SK-N-SH (cell line): ENCODE results near the gene RASSF8. TPM values are rescaled to one million over a fixed set of nuclear protein-coding genes. Genes with fewer than 3 reads are reported as not detected.

ENCODE experiments used
- CTCF ChIA-PET: fragments of 300-600, 350-600 bp; formaldehyde crosslinking; extraction: SDS; loops from one replicate; lab custom pipeline; 2021; lab: Yijun Ruan, JAX
- POLR2A ChIA-PET: fragments of 350-600 bp; sonication (Branson Sonifier 250); formaldehyde crosslinking; extraction: SDS; loops from one replicate; lab custom pipeline; 2020; ENCODE audit warnings: antibody characterized with exemption, inconsistent platforms; lab: Yijun Ruan, JAX
- DNase-seq: peaks from one replicate; pipeline ENCODE4 v3.0.0; 2012
- H2AFZ ChIP-seq: fragments of 200-600 bp; sonication (generic); 2 replicates; pipeline ENCODE4 v1.8.1; 2016; ENCODE audit warnings: antibody characterized with exemption, mild to moderate bottlenecking, low read depth
- H3F3A ChIP-seq: fragments of 200-600 bp; sonication (generic); replicated peaks from 2 replicates; pipeline ENCODE3; 2016; ENCODE audit warnings: antibody characterized with exemption, mild to moderate bottlenecking; ENCODE audit not compliant: insufficient read depth
- H3K27ac ChIP-seq, 2 experiments: fragments of 200-500 bp in 1 of 2; fragments of 200-600 bp in 1 of 2; sonication (Bioruptor generic) in 1 of 2; sonication (generic), shearing (Covaris generic) in 1 of 2; 2 replicates each; pipeline versions ENCODE4 v1.5.1 to v1.6.1; 2014 to 2016; ENCODE audit warnings: low read depth in 2 of 2, inconsistent platforms in 1 of 2, low read length in 1 of 2, mild to moderate bottlenecking in 1 of 2, mixed read lengths in 1 of 2
- H3K27me3 ChIP-seq: fragments of 200-600 bp; sonication (generic), shearing (Covaris generic); 2 replicates; pipeline ENCODE4 v1.6.1; 2016; ENCODE audit warnings: mixed run types; ENCODE audit not compliant: insufficient read depth
- H3K36me3 ChIP-seq, 2 experiments: fragments of 200-500 bp in 1 of 2; fragments of 200-600 bp in 1 of 2; sonication (Bioruptor generic) in 1 of 2; sonication (generic) in 1 of 2; replicated peaks in 1 of 2; 2 replicates each; pipeline versions ENCODE3 to v1.5.1; 2014 to 2016; ENCODE audit warnings: low read length in 1 of 2, mild to moderate bottlenecking in 1 of 2; ENCODE audit not compliant: insufficient read depth in 2 of 2, control insufficient read depth in 1 of 2
- H3K4me1 ChIP-seq, 2 experiments: fragments of 200-500 bp in 1 of 2; fragments of 200-600 bp in 1 of 2; sonication (Bioruptor generic) in 1 of 2; sonication (generic), shearing (Covaris generic) in 1 of 2; 2 replicates each; pipeline versions ENCODE4 v1.5.1 to v1.6.1; 2014 to 2016; ENCODE audit warnings: low read depth in 1 of 2, low read length in 1 of 2, mixed run types in 1 of 2; ENCODE audit not compliant: insufficient read depth in 2 of 2, control insufficient read depth in 1 of 2
- H3K4me2 ChIP-seq: fragments of 200-600 bp; sonication (generic), shearing (Covaris generic); 2 replicates; pipeline ENCODE4 v1.6.1; 2017; ENCODE audit warnings: mixed run types
- H3K4me3 ChIP-seq, 2 experiments: fragments of 200-500 bp in 1 of 2; fragments of 200-600 bp in 1 of 2; sonication (Bioruptor generic) in 1 of 2; sonication (generic), shearing (Covaris generic) in 1 of 2; 2 replicates each; pipeline versions ENCODE4 v1.5.1 to v1.8.1; 2014 to 2016; ENCODE audit warnings: low read depth in 2 of 2, inconsistent platforms in 1 of 2, low read length in 1 of 2, mild to moderate bottlenecking in 1 of 2, mixed read lengths in 1 of 2, moderate library complexity in 1 of 2
- H3K79me2 ChIP-seq: fragments of 200-600 bp; sonication (generic); 2 replicates; pipeline ENCODE4 v1.8.1; 2017; ENCODE audit warnings: mild to moderate bottlenecking; ENCODE audit not compliant: insufficient read depth
- H3K9ac ChIP-seq: fragments of 200-600 bp; sonication (generic); 2 replicates; pipeline ENCODE4 v1.6.1; 2017; ENCODE audit warnings: mixed run types
- H3K9me2 ChIP-seq: fragments of 200-600 bp; sonication (generic); 2 replicates; pipeline ENCODE4 v1.6.1; 2017; ENCODE audit warnings: mixed run types
- H3K9me3 ChIP-seq: fragments of 200-600 bp; sonication (generic); 2 replicates; pipeline ENCODE4 v1.6.1; 2017; ENCODE audit warnings: mixed run types, mild to moderate bottlenecking, moderate library complexity
- H4K20me1 ChIP-seq: fragments of 200-600 bp; sonication (generic); 2 replicates; pipeline ENCODE4 v1.6.1; 2017; ENCODE audit warnings: mild to moderate bottlenecking, mixed run types; ENCODE audit not compliant: insufficient read depth
- CHD2 ChIP-seq: fragments of 150-350 bp; IDR thresholded peaks from 2 replicates; pipeline ENCODE4 v1.6.1; 2018; ENCODE audit warnings: low read length; ENCODE audit not compliant: partially characterized antibody
- CTCF ChIP-seq: fragments of 200-600 bp; sonication (generic); IDR thresholded peaks from 2 replicates; pipeline ENCODE4 v1.6.1; 2017; ENCODE audit warnings: antibody characterized with exemption, mild to moderate bottlenecking, moderate library complexity
- EP300 ChIP-seq, 2 experiments: IDR thresholded peaks; 2 replicates each; pipeline versions ENCODE4 v1.4.0 to v1.6.1; 2012; ENCODE audit warnings: borderline replicate concordance in 1 of 2, low read depth in 1 of 2, low read length in 1 of 2
- MAX ChIP-seq: IDR thresholded peaks from 2 replicates; pipeline ENCODE4 v1.4.0; 2012; ENCODE audit warnings: low read depth
- MEF2A ChIP-seq: IDR thresholded peaks from 2 replicates; pipeline ENCODE4 v1.4.0; 2012; ENCODE audit warnings: low read depth, borderline replicate concordance
- NFIC ChIP-seq: IDR thresholded peaks from 2 replicates; pipeline ENCODE4 v1.4.0; 2012; ENCODE audit warnings: borderline replicate concordance
- NRF1 ChIP-seq: IDR thresholded peaks from 2 replicates; pipeline ENCODE4 v1.6.1; 2012; ENCODE audit warnings: low read depth, mild to moderate bottlenecking, low read length
- PBX3 ChIP-seq: IDR thresholded peaks from 2 replicates; pipeline ENCODE4; 2012
- RAD21 ChIP-seq: IDR thresholded peaks from 2 replicates; pipeline ENCODE4 v1.6.1; 2012; ENCODE audit warnings: mild to moderate bottlenecking, low read length
- RCOR1 ChIP-seq: fragments of 150-350 bp; IDR thresholded peaks from 2 replicates; pipeline ENCODE4 v1.6.1; 2017; ENCODE audit warnings: antibody characterized with exemption, low read length
- REST ChIP-seq: IDR thresholded peaks from 2 replicates; pipeline ENCODE4 v1.6.1; 2012; ENCODE audit warnings: mild to moderate bottlenecking, low read depth, low read length, moderate library complexity
- RFX5 ChIP-seq: IDR thresholded peaks from 2 replicates; pipeline ENCODE4 v1.6.1; 2012; ENCODE audit warnings: mild to moderate bottlenecking, improper control_type of control experiment, low read length
- SIN3A ChIP-seq: IDR thresholded peaks from 2 replicates; pipeline ENCODE4 v1.6.1; 2012; ENCODE audit warnings: low read depth, mild to moderate bottlenecking, low read length, moderate library complexity, borderline replicate concordance
- SMC3 ChIP-seq: IDR thresholded peaks from 2 replicates; pipeline ENCODE4 v1.6.1; 2012; ENCODE audit warnings: low read depth, low read length, improper control_type of control experiment
- WGBS: methylation state at CpG from one replicate; pipeline ENCODE4 v1.1.6; 2017; ENCODE audit warnings: low lambda C conversion rate; 5-methylcytosine and 5-hydroxymethylcytosine counted together
- polyA plus RNA-seq, 3 experiments: library from polyadenylated mRNA; depleted of rRNA; stranded (reverse); fragments of >200 nt; gene quantifications; 2 replicates each; pipeline ENCODE4 v1.2.3, GENCODE V29; 2012

The RASSF8 gene
- polyA plus RNA-seq, 1 of the 3 experiments (the other 2 are of a cell fraction): 15.3 TPM

- Histone ChIP-seq H3K79me2 (peaks cover 22% of the 10 kb centered on the region), H3K9me2 (no peaks in the 10 kb centered on the region), H3K4me1 (peaks cover 4 to 15% of the 10 kb centered on the region in 2 experiments; a peak in 3 of 4 replicates), H3K36me3 (no peaks in the 10 kb centered on the region), H3K27me3 (no peaks in the 10 kb centered on the region), H3K4me3 (no peak overlapping the region), H3K4me2 (peak overlapping the region; percentile 45; the same call in 1 of the 2 replicates), H2AFZ (no peak overlapping the region), H4K20me1 (no peaks in the 10 kb centered on the region), H3F3A (peaks cover 25% of the 10 kb centered on the region), H3K9ac (no peak overlapping the region), H3K9me3 (no peaks in the 10 kb centered on the region), H3K27ac (peak overlapping the region in 1 of 2 experiments; percentile 4; a peak in 1 of 4 replicates)
- CTCF ChIA-PET: interaction anchor here (0.6 to 10.1 kb wide), 36 partner anchors 9 to 765 kb away, joined by 3 to 64 read pairs (median 4); no protein-coding TSS in a partner anchor
- 8% methylated on average over 2 of the region's 2 CpGs for WGBS
- no peak for TF ChIP-seq SIN3A
- TF ChIP-seq RAD21: peak; percentile 80
- peak; percentile 76 for TF ChIP-seq CTCF
- TF ChIP-seq REST: peak; percentile 63; the same call in 1 of the 2 replicates
- TF ChIP-seq SMC3: peak; percentile 79
- POLR2A ChIA-PET: no interaction called here
- DNase-seq: peak; percentile 56
Measured at GRCh38 chr12:26119391-26119989, 161.0 kb downstream of the RASSF8 start.

- peaks cover 4 to 21% of the 10 kb centered on the region in 2 experiments; a peak in 3 of 4 replicates for H3K4me1 ChIP-seq
- DNase-seq: no peak
- TF ChIP-seq NFIC (no peak), EP300 (IDR thresholded peaks at IDR 0.05; ENCODE audit: borderline replicate concordance in 1 of 2, low read depth in 1 of 2, low read length in 1 of 2) (no peak), NRF1 (no peak), SIN3A (no peak), MAX (no peak), RCOR1 (no peak), CTCF (no peak), CHD2 (no peak), RFX5 (no peak), PBX3 (no peak), MEF2A (no peak)
Measured at GRCh38 chr12:26120561-26121274, 162.2 kb downstream of the RASSF8 start.

More at GRCh38 chr12:26120561-26121274, 162.2 kb downstream of the RASSF8 start:
- Histone ChIP-seq H3K4me2 (peak overlapping the region; percentile 62; the same call in 1 of the 2 replicates), H2AFZ (no peak overlapping the region), H3K27ac (peak overlapping the region in 1 of 2 experiments; percentile 4; a peak in 2 of 4 replicates), H4K20me1 (no peaks in the 10 kb centered on the region), H3K36me3 (no peaks in the 10 kb centered on the region), H3K79me2 (peaks cover 23% of the 10 kb centered on the region), H3K4me3 (peak overlapping the region in 1 of 2 experiments; percentile 18; a peak in 1 of 4 replicates), H3K27me3 (no peaks in the 10 kb centered on the region), H3K9me3 (no peaks in the 10 kb centered on the region), H3F3A (peaks cover 23% of the 10 kb centered on the region), H3K9me2 (no peaks in the 10 kb centered on the region), H3K9ac (peak overlapping the region; percentile 62; the same call in 1 of the 2 replicates)
- POLR2A ChIA-PET: interaction anchor here (1.1 kb wide), 1 partner anchor 493 kb away, joined by 3 read pairs; no protein-coding TSS in a partner anchor
- CTCF ChIA-PET: interaction anchor here (0.6 to 10.1 kb wide), 17 partner anchors 12 to 1012 kb away, joined by 3 to 64 read pairs (median 4); no protein-coding TSS in a partner anchor
- 96% methylated on average over 4 of the region's 4 CpGs for whole genome bisulfite sequencing
